GM21529 (cell line): ENCODE measurements around the gene CLN3.
"Not testable (repeated sequence)": the region's sequence is repeated elsewhere in the genome, so short reads cannot be mapped to it uniquely, and the experiment has no call there.

Experiments
- ATAC-seq: cut with Tn5 transposase; IDR thresholded peaks from one replicate; pipeline ENCODE4 v1.9.1; 2021; ENCODE audit not compliant: unreplicated experiment

The CLN3 gene

GRCh38 chr16:28495098-28495793 lies 3.4 kb upstream of the CLN3 start:
- no peak for ATAC-seq

GRCh38 chr16:28494121-28494851 lies 2.4 kb upstream of the CLN3 start, which contains the start of gene APOBR:
APOBR (plus strand) TSS chr16:28494643; CDS start chr16:28494682, 39 bp downstream.
- peak; percentile 48 for ATAC-seq

- no peak for ATAC-seq
Observed at GRCh38 chr16:28492511-28492910, 637 bp upstream of the CLN3 start.

GRCh38 chr16:28491230-28491969 lies 474 bp downstream of the CLN3 start:
- ATAC-seq, result peak; percentile 1

GRCh38 chr16:28486266-28486665 lies 5.6 kb downstream of the CLN3 start:
- ATAC-seq, result no peak

GRCh38 chr16:28483361-28483760 lies 8.5 kb downstream of the CLN3 start:
- not testable (repeated sequence) for ATAC-seq

- no peak for ATAC-seq
Observed at GRCh38 chr16:28482026-28482425, 9.8 kb downstream of the CLN3 start.

- no peak for ATAC-seq
Observed at GRCh38 chr16:28478506-28479180, 13.2 kb downstream of the CLN3 start.

- no peak for ATAC-seq
Observed at GRCh38 chr16:28477311-28477920, 14.5 kb downstream of the CLN3 start.

- ATAC-seq, result no peak
Observed at GRCh38 chr16:28475221-28475620, 16.7 kb downstream of the CLN3 start.

- ATAC-seq, result no peak
Observed at GRCh38 chr16:28473714-28474265, 18.1 kb downstream of the CLN3 start.

- ATAC-seq, result not testable (repeated sequence)
Observed at GRCh38 chr16:28447081-28447480, 44.8 kb downstream of the CLN3 start.

GRCh38 chr16:28446388-28446787 lies 45.5 kb downstream of the CLN3 start:
- not testable (repeated sequence) for ATAC-seq

- ATAC-seq, result not testable (repeated sequence)
Observed at GRCh38 chr16:28443943-28444342, 47.9 kb downstream of the CLN3 start.

GRCh38 chr16:28438899-28439298 lies 53.0 kb downstream of the CLN3 start:
- not testable (repeated sequence) for ATAC-seq

GRCh38 chr16:28435340-28435739 lies 56.5 kb downstream of the CLN3 start:
- ATAC-seq, result not testable (repeated sequence)
